GM23338 (cell line): ENCODE results near the gene NPL. TPM values are rescaled to one million over a fixed set of nuclear protein-coding genes. Genes with fewer than 3 reads are reported as not detected.

Experiments used
- ATAC-seq: fragments of 200-7000 bp; cut with Tn5 transposase; 3 replicates; pipeline ENCODE4 v1.9.1; 2020
- DNase-seq: peaks from one replicate; pipeline ENCODE4 v3.0.0-alpha.2; 2015; ENCODE audit warnings: low spot score
- H2AFZ ChIP-seq: fragments of 200-600 bp; sonication (generic); 2 replicates; pipeline ENCODE4 v1.8.0; 2016; ENCODE audit warnings: antibody characterized with exemption, mild to moderate bottlenecking, moderate library complexity
- H3F3A ChIP-seq: fragments of 200-600 bp; sonication (generic); replicated peaks from 2 replicates; pipeline ENCODE4 v1.8.0; 2017; ENCODE audit warnings: antibody characterized with exemption, mixed run types, low read depth
- H3K27ac ChIP-seq: fragments of 200-600 bp; sonication (generic); 2 replicates; pipeline ENCODE4 v1.6.1; 2016; ENCODE audit warnings: low read depth
- H3K27me3 ChIP-seq: fragments of 200-600 bp; sonication (generic); 2 replicates; pipeline ENCODE4 v1.8.0; 2016; ENCODE audit warnings: mild to moderate bottlenecking, mixed run types, moderate library complexity; ENCODE audit not compliant: insufficient read depth
- H3K36me3 ChIP-seq: fragments of 200-600 bp; sonication (generic); 2 replicates; pipeline ENCODE4 v1.8.0; 2016; ENCODE audit warnings: mild to moderate bottlenecking; ENCODE audit not compliant: insufficient read depth
- H3K4me1 ChIP-seq: fragments of 200-600 bp; sonication (generic); 2 replicates; pipeline ENCODE4 v1.8.0; 2016; ENCODE audit warnings: mild to moderate bottlenecking, moderate library complexity; ENCODE audit not compliant: insufficient read depth
- H3K4me2 ChIP-seq: fragments of 200-600 bp; sonication (generic); 2 replicates; pipeline ENCODE4 v1.7.1; 2017; ENCODE audit warnings: mixed run types
- H3K4me3 ChIP-seq: fragments of 200-600 bp; sonication (generic); 2 replicates; pipeline ENCODE4 v1.6.1; 2016; ENCODE audit warnings: mixed run types
- H3K79me2 ChIP-seq: fragments of 200-600 bp; sonication (generic); replicated peaks from 2 replicates; pipeline ENCODE4 v1.8.0; 2017; ENCODE audit warnings: mild to moderate bottlenecking; ENCODE audit not compliant: insufficient read depth
- H3K9me2 ChIP-seq: fragments of 200-600 bp; sonication (generic); 2 replicates; pipeline ENCODE4 v1.8.0; 2017; ENCODE audit not compliant: insufficient read depth
- H4K20me1 ChIP-seq: fragments of 200-600 bp; sonication (generic); replicated peaks from 2 replicates; pipeline ENCODE4 v1.8.0; 2017; ENCODE audit warnings: mild to moderate bottlenecking; ENCODE audit not compliant: insufficient read depth
- H3K27ac Mint-ChIP-seq: 2 replicates; pipeline ENCODE4 v1.8.0; 2020; ENCODE audit warnings: inconsistent platforms, mild to moderate bottlenecking, moderate library complexity, mixed read lengths
- H3K27me3 Mint-ChIP-seq: 3 replicates; pipeline ENCODE4 v1.8.0; 2022; ENCODE audit warnings: low read depth, mild to moderate bottlenecking, moderate library complexity, mixed read lengths, inconsistent platforms; ENCODE audit not compliant: insufficient read depth, poor library complexity
- H3K36me3 Mint-ChIP-seq: 3 replicates; pipeline ENCODE4 v1.8.0; 2021; ENCODE audit warnings: low read depth, mild to moderate bottlenecking, inconsistent platforms, moderate library complexity, mixed read lengths
- H3K4me1 Mint-ChIP-seq: 3 replicates; pipeline ENCODE4 v1.8.0; 2020; ENCODE audit warnings: mild to moderate bottlenecking, inconsistent platforms, mixed read lengths
- H3K4me3 Mint-ChIP-seq: 3 replicates; pipeline ENCODE4 v1.8.0; 2021; ENCODE audit warnings: moderate library complexity, mild to moderate bottlenecking, inconsistent platforms, mixed read lengths
- H3K9me3 Mint-ChIP-seq: 3 replicates; pipeline ENCODE4 v1.8.0; 2020; ENCODE audit warnings: moderate library complexity, mild to moderate bottlenecking, inconsistent platforms, mixed read lengths
- CTCF ChIP-seq, 2 experiments: fragments of 200-600 bp in 1 of 2; sonication (generic) in 1 of 2; conservative IDR thresholded peaks; 2 replicates each; pipeline versions ENCODE4 v1.5.1 to v1.6.1; 2016 to 2017; ENCODE audit warnings: antibody characterized with exemption in 2 of 2, low read depth in 2 of 2, mild to moderate bottlenecking in 2 of 2, moderate library complexity in 1 of 2
- EZH2 ChIP-seq: fragments of 200-600 bp; sonication (generic); IDR thresholded peaks from one replicate; pipeline ENCODE4 v1.8.0; 2017; ENCODE audit warnings: antibody characterized with exemption, mild to moderate bottlenecking, low read depth; ENCODE audit not compliant: unreplicated experiment
- NANOG ChIP-seq: IDR thresholded peaks from 2 replicates; pipeline ENCODE4 v1.6.1; 2016; ENCODE audit warnings: antibody characterized with exemption, borderline replicate concordance
- STAT1 ChIP-seq: IDR thresholded peaks from one replicate; pipeline ENCODE4 v1.6.1; 2016; ENCODE audit warnings: antibody characterized with exemption; ENCODE audit not compliant: unreplicated experiment
- ZNF462 ChIP-seq: fragments of 250-450 bp; sonication (Bioruptor Pico); IDR thresholded peaks from 2 replicates; pipeline ENCODE4 v1.5.0; 2020; ENCODE audit warnings: mild to moderate bottlenecking, moderate library complexity
- polyA plus RNA-seq: library from polyadenylated mRNA; unstranded; fragments of >200 nt; fragmentation: Nextera tagmentation; extraction: Ambion mirVana; gene quantifications from 2 replicates; pipeline ENCODE4 v1.2.1, GENCODE V29; 2016
- total RNA-seq: library from RNA; depleted of rRNA; stranded (reverse); fragments of >200 nt; shearing (Covaris generic); gene quantifications from 2 replicates; pipeline ENCODE4 v1.2.3, GENCODE V29; 2014

Gene NPL
- total and polyA plus RNA-seq, 2 experiments from 2014 or later: 2.4 to 2.8 TPM

GRCh38 chr1:182860658-182861057 lies 71.1 kb downstream of the NPL start:
- H3K9me2 ChIP-seq: no peaks in the 10 kb centered on the region
- H4K20me1 ChIP-seq: peaks cover 46% of the 10 kb centered on the region
- H3K79me2 ChIP-seq: peaks cover 96% of the 10 kb centered on the region
- no peak overlapping the region for H3K4me3 Mint-ChIP-seq
- H3K27ac ChIP-seq: no peak overlapping the region
- TF ChIP-seq EZH2 (no peak), NANOG (no peak), ZNF462 (CRISPR knock-in tag) (no peak), CTCF (conservative IDR thresholded peaks at IDR 0.05; ENCODE audit: low read depth in 2 of 2) (no peak), STAT1 (no peak)
- no peak overlapping the region for H3K4me2 ChIP-seq
- H3K27ac Mint-ChIP-seq: no peak overlapping the region
- H3K4me3 ChIP-seq: no peak overlapping the region
- H3K36me3 Mint-ChIP-seq: peaks cover 98% of the 10 kb centered on the region
- H3K36me3 ChIP-seq: peaks cover 99% of the 10 kb centered on the region
- H3K27me3 Mint-ChIP-seq: peaks cover 2% of the 10 kb centered on the region
- peaks cover 14% of the 10 kb centered on the region; the same call in 1 of the 2 replicates for H3F3A ChIP-seq
- H3K4me1 ChIP-seq: no peaks in the 10 kb centered on the region
- no peaks in the 10 kb centered on the region for H3K9me3 Mint-ChIP-seq
- H3K4me1 Mint-ChIP-seq: no peaks in the 10 kb centered on the region
- ATAC-seq (no peak), DNase-seq (no peak)
- H3K27me3 ChIP-seq: no peaks in the 10 kb centered on the region
- H2AFZ ChIP-seq: no peak overlapping the region
